ENCODE results near the gene IKBKE. TPM values are rescaled to one million over a fixed set of nuclear protein-coding genes. Genes with fewer than 3 reads are reported as not detected.

Gene IKBKE
- polyA plus RNA-seq, 10 donors = 2.3 to 5.9 (median 3.8) TPM

DNA sequence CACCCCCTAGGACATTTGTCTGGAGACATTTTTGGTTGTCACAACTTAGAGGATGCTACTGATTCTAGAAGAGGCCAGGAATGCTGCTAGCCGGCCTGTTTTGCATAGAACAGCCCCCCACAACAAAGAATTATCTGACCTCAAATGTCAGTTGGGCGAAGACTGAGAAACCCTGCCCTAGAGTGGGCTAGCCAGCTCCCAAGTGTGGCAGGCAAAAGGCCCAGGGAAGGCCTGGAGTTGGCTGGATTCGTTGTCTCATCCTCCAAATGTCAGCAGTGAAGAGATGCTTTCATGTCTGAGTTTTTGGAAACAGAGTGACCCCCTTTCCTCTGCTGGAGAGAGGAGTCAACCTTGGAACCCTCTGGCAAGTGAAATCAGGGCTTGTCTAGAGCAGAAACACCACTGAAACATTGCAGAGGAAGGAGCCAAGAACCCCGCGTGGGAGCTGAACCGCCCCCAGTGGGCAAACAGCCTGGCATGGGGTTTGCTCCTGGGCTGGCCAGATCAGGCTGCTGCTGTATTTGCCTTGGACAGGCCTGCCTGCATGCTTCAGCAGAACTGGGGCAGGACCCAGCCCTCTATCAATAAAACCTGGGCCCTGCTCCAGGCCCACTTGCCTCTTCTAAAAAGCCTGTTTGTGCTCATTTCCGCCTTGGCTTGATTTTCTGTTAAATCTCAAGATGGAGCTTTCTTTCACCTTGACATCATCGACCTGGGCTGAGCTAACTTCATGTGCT is 69.9 kb downstream of the IKBKE start:
- peak in 1 of 3 donors; percentile 71 for DNase-seq

DNA sequence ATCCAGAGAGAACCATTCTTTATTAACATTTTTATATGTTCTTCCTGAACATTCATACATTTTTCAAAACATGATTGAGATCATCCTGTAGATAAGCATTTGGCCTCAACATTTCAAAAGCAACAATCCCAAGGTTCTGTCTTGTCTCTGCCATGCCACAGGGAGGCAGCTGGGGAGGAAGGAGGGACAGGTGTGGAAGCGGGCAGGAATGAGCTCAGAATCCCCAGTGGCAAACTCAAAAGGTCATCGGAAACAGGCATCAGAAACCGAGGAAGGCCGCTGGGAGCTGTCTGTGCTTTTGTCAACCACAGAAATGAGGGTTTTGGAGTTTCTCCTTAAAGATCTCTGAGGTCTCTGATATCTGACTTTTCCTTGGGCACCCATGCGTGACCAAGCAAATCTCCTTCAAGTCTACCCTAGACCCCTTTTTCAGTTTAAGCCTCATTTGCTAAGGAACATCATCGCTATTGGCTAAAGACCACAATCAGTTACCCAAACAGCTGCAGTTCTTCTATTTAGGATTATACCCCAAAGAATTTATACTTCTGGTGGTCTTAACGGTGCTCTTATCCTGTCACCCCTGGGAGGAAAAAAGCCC is 71.1 kb downstream of the IKBKE start:
- no peak for DNase-seq

DNA sequence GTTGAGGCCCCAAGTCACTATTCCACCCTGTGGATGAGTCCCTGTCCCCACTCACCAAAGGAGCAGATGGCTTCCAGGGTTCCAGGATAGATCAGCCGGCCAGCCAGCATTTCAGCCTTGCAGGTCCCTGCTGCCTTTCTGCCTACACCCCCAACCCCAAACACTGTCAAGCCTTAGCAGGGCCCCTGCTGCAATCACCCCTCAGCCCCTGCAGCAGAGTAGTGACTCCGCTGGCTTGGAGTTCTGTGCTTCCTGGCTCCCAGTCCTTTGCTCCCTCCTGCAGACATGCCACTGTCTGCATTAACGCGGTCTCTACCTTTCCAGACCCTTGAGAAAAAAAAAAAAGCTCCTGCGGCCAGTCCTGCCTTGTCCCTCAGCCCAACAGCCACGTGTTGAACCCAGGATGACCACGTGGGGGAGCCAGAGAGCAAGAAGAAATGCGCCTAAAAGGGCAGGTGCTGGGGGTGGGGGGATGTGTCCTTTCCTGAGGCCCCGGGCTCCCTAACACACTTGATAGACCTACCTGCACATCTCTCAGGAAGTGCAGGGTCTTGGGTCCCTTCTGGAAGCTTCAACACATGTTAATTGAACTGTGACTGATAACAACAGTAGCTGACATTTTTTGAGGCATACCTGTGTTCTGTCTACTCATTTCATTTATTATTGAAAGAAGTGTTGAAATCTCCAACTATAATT is 74.4 kb downstream of the IKBKE start:
- DNase-seq = peak; percentile 42 to 81 (median 69)

DNA sequence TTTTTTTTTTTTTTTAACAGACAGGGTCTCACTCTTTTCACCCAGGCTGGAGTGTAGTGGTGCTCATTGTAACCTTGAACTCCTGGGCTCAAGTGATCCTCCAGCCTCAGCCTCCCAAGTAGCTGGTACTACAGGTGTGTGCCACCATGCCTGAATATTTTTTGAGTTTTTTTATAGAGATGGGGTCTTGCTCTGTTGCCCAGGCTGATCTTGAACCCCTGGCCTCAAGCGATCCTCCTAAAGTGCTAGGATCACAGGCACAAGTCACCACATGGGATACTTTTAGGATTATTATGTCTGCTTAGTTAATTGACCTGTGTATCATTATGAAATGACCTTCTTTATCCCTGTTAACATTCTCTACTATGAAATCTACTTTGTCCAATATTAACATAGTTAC is 75.1 kb downstream of the IKBKE start:
- DNase-seq = no peak

Other genes starting within 250 kb of the IKBKE start
- 10 to 100 TPM in 1 of 10 donors, 1 to 10 TPM in 9; 5.9 to 12.8 (median 8.0) TPM for gene RASSF5, start 37.1 kb downstream of the IKBKE start, polyA plus RNA-seq (ENCODE audit: insufficient read length in 10 of 10)
- 10 to 100 TPM; 34.6 to 51.5 (median 39.1) TPM for gene EIF2D, start 142.0 kb downstream of the IKBKE start, polyA plus RNA-seq (ENCODE audit: insufficient read length in 10 of 10)
- 1 to 10 TPM; 2.8 to 6.2 (median 4.3) TPM for gene DYRK3, start 165.1 kb downstream of the IKBKE start, polyA plus RNA-seq (ENCODE audit: insufficient read length in 10 of 10)
- 10 to 100 TPM; 62.6 to 77.4 (median 72.0) TPM for gene MAPKAPK2, start 214.4 kb downstream of the IKBKE start, polyA plus RNA-seq (ENCODE audit: insufficient read length in 10 of 10)